H54 (cell line): ENCODE measurements around the gene SLC66A2.

Experiments used
- DNase-seq: peaks from one replicate; pipeline ENCODE4 v3.0.0; 2011; ENCODE audit warnings: low spot score, mixed read lengths; ENCODE audit not compliant: insufficient read length
- FAIRE-seq: peaks from 3 replicates; lab custom pipeline; 2011; peaks lifted over from hg19 to GRCh38; lab: Jason Lieb, UNC
- POLR2A ChIP-seq: IDR thresholded peaks from 2 replicates; pipeline ENCODE4 v1.6.1; 2011; ENCODE audit warnings: low read depth, mild to moderate bottlenecking, low read length

SLC66A2 gene

DNA sequence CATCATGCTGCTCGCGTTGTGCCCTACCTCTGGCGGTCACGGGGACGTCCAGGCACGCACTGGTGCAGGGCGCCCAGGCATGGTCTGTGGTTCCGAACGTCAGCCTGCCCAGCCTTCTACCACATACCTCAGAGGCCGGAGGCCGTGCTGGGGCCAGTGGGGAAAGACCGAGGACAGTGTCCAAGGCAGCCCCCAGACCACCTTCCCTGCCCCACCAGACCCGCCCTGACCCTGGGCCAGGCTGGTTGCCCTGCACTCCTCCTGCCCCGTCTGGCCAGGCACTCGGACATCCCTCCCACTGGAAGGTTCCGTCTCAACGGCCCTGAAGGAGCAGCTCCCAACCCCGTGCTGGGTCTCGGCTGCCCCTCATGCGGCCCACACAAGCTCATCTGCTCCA lies 32.8 kb downstream of the SLC66A2 start:
- no peak for DNase-seq

DNA sequence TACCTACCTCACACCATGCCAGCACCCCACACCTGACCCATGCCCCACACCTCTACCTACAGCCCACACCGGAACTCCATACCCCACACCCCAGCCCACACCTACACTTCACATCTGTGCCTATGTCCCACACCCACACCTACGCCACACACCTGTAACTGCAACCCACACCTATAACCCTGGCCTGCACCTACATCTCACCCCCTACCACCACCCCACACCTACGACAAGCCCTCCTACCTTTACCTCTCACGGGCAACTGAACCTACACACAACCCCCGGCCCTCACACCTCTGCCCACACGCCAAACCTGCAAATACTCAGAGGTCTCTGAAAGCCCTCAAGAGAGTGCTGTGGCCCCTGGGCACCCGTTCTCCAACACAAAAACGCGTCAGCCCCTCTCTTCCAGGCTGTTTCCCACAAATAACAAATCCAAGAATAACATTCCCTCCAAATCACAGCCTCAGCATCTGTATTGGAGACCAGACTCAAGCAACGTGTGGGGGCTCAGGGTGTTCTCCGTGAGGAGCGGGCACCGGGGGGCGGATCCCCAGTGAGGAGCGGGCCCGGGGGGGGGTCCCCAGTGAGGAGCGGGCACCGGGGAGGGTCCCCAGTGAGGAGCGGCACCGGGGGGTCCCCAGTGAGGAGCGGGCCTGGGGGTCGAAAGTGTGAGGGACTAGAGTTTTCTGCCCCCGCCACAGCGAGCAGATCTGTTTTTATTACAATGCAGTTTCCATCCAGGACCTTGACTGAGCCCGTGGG lies 33.4 kb downstream of the SLC66A2 start:
- DNase-seq (no peak), FAIRE-seq (no peak)
- TF ChIP-seq POLR2A: no peak

More for the DNA sequence above, 32.8 kb downstream of the SLC66A2 start:
- no peak for TF ChIP-seq POLR2A
- no peak for FAIRE-seq

DNA sequence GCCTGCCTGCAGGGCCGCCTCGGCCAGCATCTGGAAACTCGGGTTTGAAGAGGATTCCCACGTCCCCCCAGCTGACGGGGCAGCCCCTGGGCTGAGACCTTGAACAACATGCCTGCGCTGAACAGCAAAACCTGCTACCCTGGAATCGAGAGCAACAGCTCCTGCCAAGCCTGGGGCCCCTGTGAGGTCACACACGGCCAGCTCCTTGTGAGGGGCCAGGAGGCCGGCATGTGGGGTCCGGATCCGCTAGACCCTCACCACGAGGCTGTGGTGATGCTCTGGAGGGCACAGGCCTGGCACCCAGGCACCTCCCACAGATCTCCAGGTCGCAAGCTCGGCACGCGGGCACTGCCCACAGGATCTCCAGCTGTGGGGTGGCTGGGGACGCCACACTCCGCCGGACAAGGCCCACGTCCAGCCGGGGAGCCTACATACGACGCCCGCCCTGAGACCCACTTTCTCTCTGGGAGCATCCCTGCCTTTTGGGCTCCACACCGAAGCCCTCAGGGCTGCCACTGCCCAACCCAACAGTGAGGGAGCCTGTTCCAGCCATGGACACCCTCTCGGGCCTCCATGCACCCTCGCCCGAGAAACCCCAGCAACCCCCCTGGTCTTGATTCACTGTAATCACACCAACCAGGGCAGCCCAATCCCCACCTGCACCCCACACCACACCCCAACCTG lies 34.1 kb downstream of the SLC66A2 start:
- FAIRE-seq: no peak
- TF ChIP-seq POLR2A: no peak
- DNase-seq: no peak

DNA sequence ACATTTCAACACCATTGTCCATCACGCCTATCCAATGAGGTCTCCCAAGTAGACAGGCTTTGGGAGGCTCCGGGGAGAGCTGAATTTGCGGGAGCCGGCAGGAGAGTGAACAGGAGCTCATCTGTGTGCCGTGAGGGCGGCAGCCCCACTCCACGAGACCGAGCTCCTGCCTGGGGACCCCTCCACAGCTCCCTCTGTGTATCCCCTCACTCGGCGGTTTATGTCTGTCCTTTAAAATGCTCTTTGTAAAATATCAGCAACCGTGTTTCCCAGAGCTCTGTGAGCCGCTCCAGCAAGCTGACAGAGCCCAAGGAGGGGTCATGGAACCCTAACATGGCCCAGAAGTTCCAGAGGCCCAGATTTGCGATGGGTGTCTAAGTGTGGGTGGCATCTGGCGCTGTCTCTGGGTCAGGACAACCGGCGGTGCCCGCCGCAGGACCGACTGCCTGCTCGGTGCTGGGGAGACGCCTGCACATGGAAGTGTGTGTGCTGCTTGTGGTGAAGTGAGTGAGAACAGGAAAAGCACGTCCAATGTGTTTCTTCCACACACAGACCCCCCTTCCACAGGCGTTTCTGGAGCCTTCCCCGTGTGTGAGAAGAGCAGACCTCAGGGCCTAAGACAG lies 34.8 kb downstream of the SLC66A2 start:
- FAIRE-seq: no peak
- DNase-seq: no peak
- no peak for TF ChIP-seq POLR2A

DNA sequence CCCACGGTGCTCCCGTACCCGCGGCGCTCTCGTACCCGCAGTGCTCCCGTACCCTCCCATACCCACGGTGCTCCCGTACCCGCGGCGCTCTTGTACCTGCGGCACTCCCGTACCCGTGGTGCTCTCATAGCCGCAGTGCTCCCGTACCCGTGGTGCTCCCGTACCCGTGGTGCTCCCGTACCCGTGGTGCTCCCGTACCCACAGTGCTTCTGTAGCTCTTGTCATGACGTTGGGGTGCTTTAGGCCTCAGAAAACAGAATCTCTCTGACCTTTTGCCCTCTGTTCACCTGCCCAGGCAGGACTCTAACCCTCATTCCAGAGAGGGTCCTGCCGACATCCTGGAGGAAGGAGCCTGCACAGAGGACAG lies 35.3 kb downstream of the SLC66A2 start:
- TF ChIP-seq POLR2A: no peak
- FAIRE-seq: no peak
- DNase-seq: no peak

DNA sequence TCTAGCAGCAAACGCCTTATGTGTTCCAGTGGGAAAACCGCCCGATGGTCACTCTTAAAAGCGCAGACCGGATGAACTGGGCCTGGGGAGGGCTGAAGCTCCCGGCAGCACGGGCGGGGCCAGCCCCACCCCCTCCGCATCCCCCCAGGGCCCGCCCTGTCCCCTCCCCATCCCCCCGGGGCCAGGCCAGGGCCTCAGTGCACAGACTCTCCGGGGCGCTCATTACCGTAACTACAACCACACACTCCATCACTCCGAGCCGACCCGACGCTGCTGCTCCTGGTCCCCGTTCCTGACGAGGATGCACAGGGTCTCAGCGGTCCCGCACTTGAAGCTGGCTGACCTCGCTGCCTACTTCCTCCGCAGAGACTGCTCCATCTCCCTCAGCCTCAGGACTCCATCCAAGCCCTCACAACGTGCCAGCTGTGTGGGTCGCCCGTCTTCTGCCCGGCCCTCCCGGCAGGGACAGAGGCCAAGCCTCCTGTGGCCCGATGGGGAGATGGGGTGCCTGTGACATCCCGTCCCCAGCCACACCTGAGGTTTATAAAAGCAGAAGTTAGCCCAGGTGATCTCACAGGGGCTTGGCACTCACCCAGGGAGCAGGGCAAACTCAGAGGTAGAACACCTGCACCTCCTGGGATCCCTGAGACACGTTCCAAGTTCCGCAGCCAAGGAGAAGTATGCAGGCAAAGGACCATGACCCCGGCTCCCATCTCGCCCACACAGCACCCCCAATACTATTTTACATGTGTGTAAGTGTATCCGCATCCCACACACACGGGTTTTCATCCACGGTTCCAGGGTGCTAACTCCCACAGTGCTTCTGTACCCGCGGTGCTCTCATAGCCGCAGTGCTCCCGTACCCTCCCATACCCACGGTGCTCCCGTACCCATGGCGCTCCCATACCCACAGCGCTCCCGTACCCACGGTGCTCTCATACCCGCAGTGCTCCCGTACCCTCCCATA lies 36.0 kb downstream of the SLC66A2 start:
- FAIRE-seq (no peak), DNase-seq (no peak)
- no peak for TF ChIP-seq POLR2A

DNA sequence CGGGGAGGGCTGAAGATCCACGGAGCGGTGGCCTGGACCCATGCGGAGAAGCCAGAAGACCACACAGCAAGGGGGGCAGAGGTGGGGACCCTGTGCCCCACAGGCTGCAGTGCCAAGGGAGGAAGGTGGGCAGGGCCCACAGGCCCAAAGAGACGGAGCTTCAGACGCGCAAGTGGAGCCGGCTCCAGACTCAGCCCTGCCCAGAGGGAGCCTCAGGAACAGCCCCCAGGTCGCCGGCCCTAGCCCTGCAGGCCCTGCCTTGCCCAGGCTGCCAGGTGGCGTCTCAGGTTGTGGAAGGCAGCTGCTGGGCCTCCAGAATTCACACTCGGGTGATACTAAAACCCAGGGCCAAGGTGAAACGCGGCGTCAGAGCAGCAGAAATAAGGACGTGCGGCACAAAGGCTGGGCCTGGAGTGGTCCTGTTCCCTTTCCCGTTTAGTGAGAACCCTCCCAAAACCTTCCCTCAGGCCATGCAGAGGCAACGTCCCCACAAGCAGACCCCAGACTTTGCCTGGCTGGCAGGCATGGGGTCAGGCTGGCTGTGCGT lies 36.8 kb downstream of the SLC66A2 start:
- DNase-seq (no peak), FAIRE-seq (no peak)
- TF ChIP-seq POLR2A: no peak

DNA sequence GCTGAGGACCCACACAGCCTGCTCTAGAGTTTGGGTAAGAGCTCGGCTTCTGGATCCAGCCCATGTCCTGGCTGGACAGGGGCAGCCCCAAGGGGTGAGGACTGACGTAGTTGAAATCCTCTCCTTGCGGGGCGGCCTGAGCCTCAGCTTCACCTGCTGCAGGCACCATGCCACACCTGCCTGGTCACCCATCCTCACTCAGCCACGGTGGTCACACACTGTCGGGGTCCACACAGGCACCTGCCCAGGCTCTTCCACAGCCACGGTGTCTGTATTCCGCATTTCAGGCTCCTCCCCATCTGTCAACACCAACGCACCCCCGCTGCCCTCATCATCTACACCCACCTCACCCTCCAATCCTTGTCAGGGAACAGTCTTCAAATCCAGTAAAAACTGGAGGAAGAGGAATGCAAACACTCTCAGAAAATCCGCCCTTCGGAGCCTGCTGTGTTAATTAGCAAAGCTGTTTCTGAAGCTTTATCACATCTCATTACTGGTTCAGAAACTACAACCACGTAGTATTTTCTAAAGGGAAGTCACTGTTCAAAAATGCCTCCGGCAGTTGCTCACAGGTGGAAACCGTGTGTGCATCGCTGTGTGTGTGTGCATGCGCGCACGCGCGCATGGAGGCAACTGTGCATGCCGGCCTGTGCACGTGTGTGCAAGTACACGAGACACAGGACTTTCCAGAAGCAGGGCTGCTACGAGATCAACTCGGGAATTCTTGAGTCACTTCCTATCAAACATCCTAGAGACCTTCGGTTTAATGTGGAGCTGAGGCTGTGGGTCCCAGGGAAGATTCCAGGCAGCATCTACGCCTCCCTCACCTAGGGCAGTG lies 38.2 kb downstream of the SLC66A2 start:
- FAIRE-seq (no peak), DNase-seq (no peak)
- TF ChIP-seq POLR2A: no peak

DNA sequence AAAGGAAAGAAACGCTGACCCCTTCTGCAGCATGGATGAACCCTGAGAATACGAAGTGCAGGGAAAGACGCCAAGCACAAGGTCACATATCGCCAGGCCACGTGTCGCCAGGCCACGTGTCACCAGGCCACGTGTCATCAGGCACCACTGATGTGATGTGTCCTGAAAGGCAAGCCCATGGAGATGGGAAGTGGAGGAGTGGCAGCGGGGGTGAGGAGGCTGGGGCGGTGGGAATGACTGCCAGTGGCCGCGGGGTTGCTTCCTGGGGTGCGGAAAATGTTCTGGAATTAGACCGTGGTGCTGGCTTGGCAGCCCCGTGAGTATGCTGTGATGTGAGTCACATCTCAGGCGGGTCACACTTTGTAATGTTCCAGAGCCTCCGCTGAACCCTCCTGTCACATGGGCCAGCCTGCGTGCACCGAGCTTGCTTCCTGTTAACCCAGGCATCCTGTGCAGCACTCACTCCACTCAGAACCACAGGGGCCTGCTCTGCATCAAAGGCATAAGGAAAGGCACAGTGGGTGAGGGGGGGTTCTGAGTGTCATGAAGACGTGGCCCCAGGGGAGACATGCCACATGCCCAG lies 39.0 kb downstream of the SLC66A2 start:
- DNase-seq (no peak), FAIRE-seq (no peak)
- TF ChIP-seq POLR2A: no peak

DNA sequence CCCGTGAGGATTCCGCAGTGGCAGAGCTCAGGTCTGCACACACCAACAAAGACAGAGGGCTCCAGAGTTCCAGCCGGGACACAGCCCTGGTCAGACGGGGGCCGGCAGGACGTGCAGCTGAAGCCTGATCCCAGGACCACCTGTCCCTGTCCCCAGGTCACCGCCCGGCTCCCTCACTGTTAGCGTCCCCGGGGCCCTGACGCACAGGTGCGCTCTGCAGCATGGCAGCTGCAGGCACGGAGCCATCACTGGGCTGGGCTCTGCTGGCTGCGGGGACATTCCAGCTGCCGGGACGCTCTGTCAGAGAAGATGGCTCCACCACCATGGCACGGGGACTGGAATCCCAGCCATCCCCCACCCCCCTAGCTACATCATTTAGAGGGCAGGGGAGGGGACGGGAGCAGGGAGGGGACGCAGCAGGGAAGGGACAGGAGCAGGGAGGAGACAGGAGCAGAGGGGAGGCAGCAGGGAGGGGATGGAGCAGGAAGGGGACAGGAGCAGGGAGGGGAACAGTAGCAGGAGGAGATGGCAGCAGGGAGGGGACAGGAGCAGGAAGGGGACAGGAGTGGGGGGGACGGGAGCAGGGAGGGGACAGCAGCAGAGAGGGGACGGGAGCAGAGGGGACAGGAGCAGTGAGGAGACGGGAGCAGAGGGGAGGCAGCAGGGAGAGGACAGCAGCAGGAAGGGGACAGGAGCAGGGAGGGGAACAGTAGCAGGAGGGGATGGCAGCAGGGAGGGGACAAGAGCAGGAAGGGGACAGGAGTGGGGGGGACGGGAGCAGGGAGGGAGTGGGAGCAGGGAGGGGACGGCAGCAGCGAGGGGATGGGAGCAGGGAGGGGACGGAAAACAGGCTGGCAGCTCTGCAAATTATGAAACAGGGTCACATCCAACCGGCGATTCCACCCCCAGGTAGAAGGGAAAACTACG lies 39.8 kb downstream of the SLC66A2 start:
- no peak for FAIRE-seq
- no peak for TF ChIP-seq POLR2A
- DNase-seq: no peak
